KMS-11 (cell line): ENCODE measurements around the gene EXD1.

Source experiments
- H2AFZ ChIP-seq: fragments of 200-600 bp; sonication (generic); 2 replicates; pipeline ENCODE4 v1.6.1; 2016; ENCODE audit warnings: antibody characterized with exemption, mixed run types, low read depth
- H3K27ac ChIP-seq: fragments of 200-600 bp; sonication (generic); 2 replicates; pipeline ENCODE4 v1.6.1; 2016; ENCODE audit warnings: mild to moderate bottlenecking, mixed run types
- H3K27me3 ChIP-seq: fragments of 200-600 bp; sonication (generic); 2 replicates; pipeline ENCODE4 v1.6.1; 2017; ENCODE audit warnings: mild to moderate bottlenecking, low read depth, mixed run types, moderate library complexity; ENCODE audit not compliant: insufficient read depth
- H3K36me3 ChIP-seq: fragments of 200-600 bp; sonication (generic); 2 replicates; pipeline ENCODE4 v1.6.1; 2017; ENCODE audit warnings: mild to moderate bottlenecking, mixed run types; ENCODE audit not compliant: insufficient read depth
- H3K4me1 ChIP-seq: fragments of 200-600 bp; sonication (generic); 2 replicates; pipeline ENCODE4 v1.6.1; 2016; ENCODE audit warnings: mild to moderate bottlenecking, low read depth, mixed run types; ENCODE audit not compliant: poor library complexity, severe bottlenecking
- H3K4me2 ChIP-seq: fragments of 200-600 bp; sonication (generic); 2 replicates; pipeline ENCODE4 v1.7.0; 2016; ENCODE audit warnings: mild to moderate bottlenecking, mixed run types
- H3K4me3 ChIP-seq: fragments of 200-600 bp; sonication (generic); IDR thresholded peaks from 2 replicates; pipeline ENCODE4 v1.6.1; 2017; ENCODE audit warnings: low read depth, low read length, mixed read lengths; ENCODE audit not compliant: insufficient read depth
- H3K79me2 ChIP-seq: fragments of 200-600 bp; sonication (generic); 2 replicates; pipeline ENCODE4 v1.6.1; 2016; ENCODE audit warnings: low read depth, mixed run types; ENCODE audit not compliant: insufficient read depth
- H3K9ac ChIP-seq: fragments of 200-600 bp; sonication (generic); 2 replicates; pipeline ENCODE4 v1.6.1; 2016; ENCODE audit warnings: mild to moderate bottlenecking, mixed run types
- H4K20me1 ChIP-seq: fragments of 200-600 bp; sonication (generic); 2 replicates; pipeline ENCODE4 v1.6.1; 2016; ENCODE audit warnings: mild to moderate bottlenecking, mixed run types; ENCODE audit not compliant: insufficient read depth
- TF ChIP-seq, protein P1 (sequence below): fragments of 200-600 bp; sonication (generic); conservative IDR thresholded peaks from 2 replicates; pipeline ENCODE4 v1.6.1; 2017; ENCODE audit warnings: low read depth, mild to moderate bottlenecking, antibody characterized with exemption, low read length, moderate library complexity, mixed read lengths

Gene EXD1

DNA sequence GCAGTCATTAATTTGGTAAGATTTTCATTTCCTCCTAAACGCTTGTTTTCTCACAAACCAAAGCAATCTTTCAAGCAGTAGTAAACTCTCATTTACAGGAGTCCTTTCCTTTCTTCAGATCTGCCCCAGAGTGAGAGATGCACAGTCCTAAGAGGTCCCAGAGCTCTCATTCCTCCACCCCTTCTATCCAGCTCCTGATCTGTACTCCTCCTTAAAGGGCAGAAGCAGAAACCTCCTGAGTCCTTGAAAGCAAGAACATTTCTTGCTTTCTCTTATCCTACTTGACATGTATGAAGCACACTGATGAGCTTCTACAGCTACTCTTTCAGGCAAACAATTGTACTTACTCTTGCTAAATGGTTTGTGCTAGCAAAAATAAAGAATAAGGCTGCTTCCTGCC is 11.7 kb downstream of the EXD1 start:
- no peaks in the 10 kb centered on the region for H3K27me3 ChIP-seq
- H3K9ac ChIP-seq: no peak overlapping the region
- H3K4me3 ChIP-seq: no peak overlapping the region
- no peak overlapping the region for H3K27ac ChIP-seq
- no peaks in the 10 kb centered on the region for H4K20me1 ChIP-seq
- H2AFZ ChIP-seq: no peak overlapping the region
- H3K4me2 ChIP-seq: no peak overlapping the region
- no peaks in the 10 kb centered on the region for H3K79me2 ChIP-seq
- no peaks in the 10 kb centered on the region for H3K36me3 ChIP-seq
- H3K4me1 ChIP-seq: no peaks in the 10 kb centered on the region
- TF ChIP-seq, protein P1, sequence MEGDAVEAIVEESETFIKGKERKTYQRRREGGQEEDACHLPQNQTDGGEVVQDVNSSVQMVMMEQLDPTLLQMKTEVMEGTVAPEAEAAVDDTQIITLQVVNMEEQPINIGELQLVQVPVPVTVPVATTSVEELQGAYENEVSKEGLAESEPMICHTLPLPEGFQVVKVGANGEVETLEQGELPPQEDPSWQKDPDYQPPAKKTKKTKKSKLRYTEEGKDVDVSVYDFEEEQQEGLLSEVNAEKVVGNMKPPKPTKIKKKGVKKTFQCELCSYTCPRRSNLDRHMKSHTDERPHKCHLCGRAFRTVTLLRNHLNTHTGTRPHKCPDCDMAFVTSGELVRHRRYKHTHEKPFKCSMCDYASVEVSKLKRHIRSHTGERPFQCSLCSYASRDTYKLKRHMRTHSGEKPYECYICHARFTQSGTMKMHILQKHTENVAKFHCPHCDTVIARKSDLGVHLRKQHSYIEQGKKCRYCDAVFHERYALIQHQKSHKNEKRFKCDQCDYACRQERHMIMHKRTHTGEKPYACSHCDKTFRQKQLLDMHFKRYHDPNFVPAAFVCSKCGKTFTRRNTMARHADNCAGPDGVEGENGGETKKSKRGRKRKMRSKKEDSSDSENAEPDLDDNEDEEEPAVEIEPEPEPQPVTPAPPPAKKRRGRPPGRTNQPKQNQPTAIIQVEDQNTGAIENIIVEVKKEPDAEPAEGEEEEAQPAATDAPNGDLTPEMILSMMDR: no peak

DNA sequence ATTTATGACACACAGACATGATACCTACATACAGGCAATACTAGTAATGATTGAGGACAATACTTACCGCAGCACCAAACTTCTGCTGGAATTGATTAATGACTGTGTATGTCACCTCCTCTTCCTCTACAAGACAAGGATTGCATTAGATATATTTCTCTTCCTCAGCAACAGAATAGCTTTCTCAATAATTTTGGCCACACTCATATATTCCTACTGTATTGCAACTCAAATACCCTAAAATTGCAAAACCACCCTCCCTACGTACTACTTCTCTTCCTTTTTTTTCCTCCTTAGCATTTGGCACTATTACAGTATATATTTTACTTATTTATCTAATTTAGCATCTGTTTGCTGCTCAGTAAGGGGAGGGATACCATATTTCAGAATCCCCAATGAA is 14.8 kb downstream of the EXD1 start:
- no peaks in the 10 kb centered on the region for H3K79me2 ChIP-seq
- no peak overlapping the region for H3K9ac ChIP-seq
- H4K20me1 ChIP-seq: no peaks in the 10 kb centered on the region
- TF ChIP-seq, protein P1: no peak
- no peaks in the 10 kb centered on the region for H3K27me3 ChIP-seq
- no peak overlapping the region for H3K27ac ChIP-seq
- no peak overlapping the region for H3K4me2 ChIP-seq
- no peak overlapping the region for H3K4me3 ChIP-seq
- no peaks in the 10 kb centered on the region for H3K36me3 ChIP-seq
- H3K4me1 ChIP-seq: no peaks in the 10 kb centered on the region
- H2AFZ ChIP-seq: no peak overlapping the region

- no peaks in the 10 kb centered on the region for H3K79me2 ChIP-seq
- no peaks in the 10 kb centered on the region for H3K27me3 ChIP-seq
- H2AFZ ChIP-seq: no peak overlapping the region
- H3K4me3 ChIP-seq: no peak overlapping the region
- H3K4me1 ChIP-seq: no peaks in the 10 kb centered on the region
- no peak overlapping the region for H3K4me2 ChIP-seq
- H3K9ac ChIP-seq: no peak overlapping the region
- TF ChIP-seq, protein P1: no peak
- no peaks in the 10 kb centered on the region for H4K20me1 ChIP-seq
- no peak overlapping the region for H3K27ac ChIP-seq
- no peaks in the 10 kb centered on the region for H3K36me3 ChIP-seq
Measured at GRCh38 chr15:41207687-41208448, 22.7 kb downstream of the EXD1 start.

DNA sequence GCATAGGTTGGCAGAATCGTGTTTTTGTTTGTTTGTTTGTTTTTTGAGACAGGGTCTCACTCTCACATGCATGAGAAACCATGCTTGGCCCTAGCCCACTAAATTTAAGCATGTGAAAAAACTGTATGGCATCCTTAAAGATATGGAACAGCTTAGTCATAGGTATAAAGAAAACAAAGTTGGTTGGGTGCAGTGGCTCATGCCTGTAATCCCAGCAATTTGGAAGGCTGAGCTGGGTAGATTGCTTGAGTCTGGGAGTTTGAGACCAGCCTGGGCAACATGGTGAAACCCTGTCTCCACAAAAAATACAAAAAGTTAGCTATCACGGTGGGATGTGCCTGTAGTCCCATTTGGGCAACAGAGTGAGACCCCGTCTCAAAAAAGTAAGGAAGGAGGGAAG is 25.2 kb downstream of the EXD1 start:
- TF ChIP-seq, protein P1: no peak

More for the DNA sequence above, 25.2 kb downstream of the EXD1 start:
- Histone ChIP-seq H3K36me3 (no peaks in the 10 kb centered on the region), H3K4me3 (no peak overlapping the region), H2AFZ (no peak overlapping the region), H3K4me1 (no peaks in the 10 kb centered on the region), H3K27ac (no peak overlapping the region), H3K9ac (no peak overlapping the region), H3K27me3 (no peaks in the 10 kb centered on the region), H4K20me1 (no peaks in the 10 kb centered on the region), H3K79me2 (no peaks in the 10 kb centered on the region), H3K4me2 (no peak overlapping the region)
